ENCODE measurements around the gene LRRC2. TPM values are rescaled to one million over a fixed set of nuclear protein-coding genes. Genes with fewer than 3 reads are reported as not detected.

The LRRC2 gene
- total and polyA plus RNA-seq, 9 of the 15 experiments (the other 6 are each of a cell fraction or from before 2014, with no cell fraction given) = 0.01 to 0.04 (median 0.03) TPM; not detected in 5

- Histone ChIP-seq H4K20me1 (replicated peaks; ENCODE audit: control insufficient read depth, insufficient read depth, low read length) (no peaks in the 10 kb centered on the region), H3K27me3 (ENCODE audit: control insufficient read depth in 2 of 2, insufficient read depth in 2 of 2, low read length in 2 of 2) (peaks cover 12 to 21% of the 10 kb centered on the region in 2 experiments; a peak in 4 of 5 replicates), H3K9me1 (ENCODE audit: control insufficient read depth, insufficient read depth, low read length) (no peaks in the 10 kb centered on the region), H3K9me3 (replicated peaks; ENCODE audit: control insufficient read depth, insufficient read depth, low read depth, low read length) (no peaks in the 10 kb centered on the region), H2AFZ (ENCODE audit: low read depth, low read length) (no peak overlapping the region), H3K4me3 (no peak overlapping the region), H3K79me2 (ENCODE audit: control insufficient read depth, insufficient read depth, low read length) (no peaks in the 10 kb centered on the region), H3K9ac (ENCODE audit: insufficient read depth in 1 of 2, low read depth in 2 of 2, low read length in 2 of 2) (no peak overlapping the region), H3K4me2 (ENCODE audit: insufficient read depth, low read length) (no peak overlapping the region), H3K4me1 (replicated peaks in 1 of 2; ENCODE audit: control insufficient read depth in 2 of 2, insufficient read depth in 2 of 2, low read length in 2 of 2) (peaks cover under 1 to 8% of the 10 kb centered on the region in 2 experiments; a peak in 2 of 5 replicates), H3K36me3 (ENCODE audit: control insufficient read depth, insufficient read depth, low read length) (no peaks in the 10 kb centered on the region), H3K27ac (ENCODE audit: extremely low read depth, low read depth, low read length) (no peak overlapping the region)
- DNase-seq (ENCODE audit: extremely low read depth in 1 of 4, low spot score in 3 of 4) (no peak), FAIRE-seq (no peak), ATAC-seq (no peak)
- in situ Hi-C loops (cut with MboI) = no loop called here
- BruUV-seq (replicated peaks) = no TSS peak
- intact Hi-C loops (cut with micrococcal nuclease) = no loop called here
- CTCF ChIA-PET (ENCODE audit: low intra/inter-chr PET ratio) = no interaction called here
- 5% methylated on average over 3 of the region's 3 CpGs for WGBS (ENCODE audit: insufficient coverage, low coverage, missing lambda C conversion rate)
- POLR2A ChIA-PET = interaction anchor here (0.6 to 0.7 kb wide), 3 partner anchors 14 to 195 kb away, joined by 3 to 5 read pairs (median 3); no protein-coding TSS in a partner anchor
- no peak for TF ChIP-seq PREB (CRISPR knock-in tag; IDR thresholded peaks at IDR 0.05)
- TF ChIP-seq TCF3 (CRISPR knock-in tag; IDR thresholded peaks at IDR 0.05) = no peak
- TF ChIP-seq ZMIZ1 (IDR thresholded peaks at IDR 0.05; ENCODE audit: low read depth in 2 of 2, low read length in 2 of 2) = no peak
- TF ChIP-seq TCFL5 (CRISPR knock-in tag; conservative IDR thresholded peaks at IDR 0.05) = no peak
- TF ChIP-seq ARID1B (IDR thresholded peaks at IDR 0.05) = no peak
- TF ChIP-seq DACH1 (IDR thresholded peaks at IDR 0.05; ENCODE audit: partially characterized antibody) = no peak
- no peak for TF ChIP-seq FOXO4 (CRISPR knock-in tag; IDR thresholded peaks at IDR 0.05)
- no peak for TF ChIP-seq C11orf30 (IDR thresholded peaks at IDR 0.05; ENCODE audit: low read depth)
- no peak for TF ChIP-seq ZNF398 (CRISPR knock-in tag; IDR thresholded peaks at IDR 0.05)
- TF ChIP-seq NCOA1 (IDR thresholded peaks at IDR 0.05; ENCODE audit: low read depth) = no peak
- TF ChIP-seq NELFE (IDR thresholded peaks at IDR 0.05; ENCODE audit: insufficient read depth, insufficient read length) = no peak
- no peak for TF ChIP-seq RHOXF2B (CRISPR knock-in tag; conservative IDR thresholded peaks at IDR 0.05)
- TF ChIP-seq NBN (IDR thresholded peaks at IDR 0.05; ENCODE audit: low read depth) = no peak
- TF ChIP-seq COPS2 (conservative IDR thresholded peaks at IDR 0.05) = no peak
- TF ChIP-seq ZBED1 (IDR thresholded peaks at IDR 0.05) = no peak
Measured at GRCh38 chr3:46571684-46572083, 5.6 kb upstream of the LRRC2 start.
